IMR-90 (cell line): ENCODE data around the gene ETFDH. TPM values are rescaled to one million over a fixed set of nuclear protein-coding genes. Genes with fewer than 3 reads are reported as not detected.

ENCODE experiments used
- ATAC-seq: fragments of 200-7000 bp; cut with Tn5 transposase; 2 replicates; pipeline ENCODE4 v1.9.1; 2020; ENCODE audit warnings: low read depth, mild to moderate bottlenecking, moderate library complexity
- BruUV-seq: library from RNA; stranded (reverse); fragments of 400-500 nt; replicated peaks from 2 replicates; lab custom pipeline; 2021; lab: Mats Ljungman, UMichigan
- CTCF ChIA-PET: fragments of 300-600 bp; formaldehyde crosslinking; extraction: SDS; loops from one replicate; lab custom pipeline; 2021; ENCODE audit warnings: antibody characterized with exemption; lab: Yijun Ruan, JAX
- POLR2A ChIA-PET: fragments of 300-600 bp; sonication (Branson Sonifier 250); formaldehyde crosslinking; loops from one replicate; lab custom pipeline; 2022; ENCODE audit warnings: antibody characterized with exemption; ENCODE audit not compliant: unreplicated experiment; lab: Charles Lee
- DNase-seq: peaks from one replicate; pipeline ENCODE4 v3.0.0; 2013
- H2AFZ ChIP-seq: replicated peaks from 2 replicates; pipeline ENCODE3; 2013; ENCODE audit warnings: low read length, mild to moderate bottlenecking; ENCODE audit not compliant: poor library complexity
- H2AK5ac ChIP-seq: 2 replicates; pipeline ENCODE4 v1.6.1; 2013; ENCODE audit warnings: low read depth, low read length, inconsistent platforms
- H2AK9ac ChIP-seq: replicated peaks from 2 replicates; pipeline ENCODE3; 2013; ENCODE audit warnings: mild to moderate bottlenecking, low read depth, low read length, moderate library complexity; ENCODE audit not compliant: poor library complexity
- H2BK120ac ChIP-seq: 2 replicates; pipeline ENCODE4 v1.6.1; 2013; ENCODE audit warnings: low read depth, low read length, inconsistent platforms
- H2BK15ac ChIP-seq: 3 replicates; pipeline ENCODE4 v1.6.1; 2013; ENCODE audit warnings: low read depth, low read length, inconsistent platforms
- H2BK20ac ChIP-seq: 2 replicates; pipeline ENCODE4 v1.6.1; 2013; ENCODE audit warnings: low read depth, mild to moderate bottlenecking, inconsistent platforms, low read length, moderate library complexity
- H2BK5ac ChIP-seq: 2 replicates; pipeline ENCODE4 v1.6.1; 2013; ENCODE audit warnings: mild to moderate bottlenecking, low read depth, low read length, inconsistent platforms; ENCODE audit not compliant: poor library complexity, severe bottlenecking
- H3K14ac ChIP-seq: replicated peaks from 2 replicates; pipeline ENCODE4 v1.6.1; 2013; ENCODE audit warnings: low read depth, low read length, inconsistent platforms
- H3K18ac ChIP-seq: 2 replicates; pipeline ENCODE4 v1.6.1; 2013; ENCODE audit warnings: low read depth, low read length, control low read depth
- H3K23ac ChIP-seq: 2 replicates; pipeline ENCODE4 v1.6.1; 2013; ENCODE audit warnings: low read depth, low read length, inconsistent platforms
- H3K27ac ChIP-seq: 2 replicates; pipeline ENCODE4 v1.5.1; 2013; ENCODE audit warnings: mild to moderate bottlenecking, control low read depth, low read length; ENCODE audit not compliant: insufficient read depth
- H3K27me3 ChIP-seq: 2 replicates; pipeline ENCODE4 v1.6.1; 2013; ENCODE audit warnings: low read length; ENCODE audit not compliant: control insufficient read depth, insufficient read depth
- H3K36me3 ChIP-seq: 2 replicates; pipeline ENCODE4 v1.6.1; 2013; ENCODE audit warnings: low read length, mixed read lengths; ENCODE audit not compliant: control insufficient read depth, insufficient read depth
- H3K4ac ChIP-seq: 2 replicates; pipeline ENCODE4 v1.6.1; 2013; ENCODE audit warnings: low read depth, low read length, inconsistent platforms
- H3K4me1 ChIP-seq: 2 replicates; pipeline ENCODE4 v1.6.1; 2013; ENCODE audit warnings: low read length, mixed read lengths; ENCODE audit not compliant: control insufficient read depth, insufficient read depth
- H3K4me2 ChIP-seq: 2 replicates; pipeline ENCODE4 v1.6.1; 2013; ENCODE audit warnings: low read depth, mild to moderate bottlenecking, control low read depth, low read length, moderate library complexity
- H3K4me3 ChIP-seq: 2 replicates; pipeline ENCODE4 v1.5.1; 2013; ENCODE audit warnings: low read depth, mild to moderate bottlenecking, control low read depth, low read length, moderate library complexity; ENCODE audit not compliant: insufficient read depth
- H3K56ac ChIP-seq: 2 replicates; pipeline ENCODE4 v1.6.1; 2013; ENCODE audit warnings: low read length, inconsistent platforms; ENCODE audit not compliant: insufficient read depth; ENCODE audit errors: extremely low read depth
- H3K79me1 ChIP-seq, 2 experiments: 2 replicates each; pipeline ENCODE4 v1.6.1; 2013; ENCODE audit warnings: low read length in 2 of 2, inconsistent platforms in 1 of 2, low read depth in 1 of 2
- H3K9ac ChIP-seq: 2 replicates; pipeline ENCODE4 v1.6.1; 2013; ENCODE audit warnings: low read depth, low read length, control low read depth
- H3K9me1 ChIP-seq: 2 replicates; pipeline ENCODE4 v1.6.1; 2013; ENCODE audit warnings: low read length, inconsistent platforms; ENCODE audit not compliant: insufficient read depth
- H3K9me3 ChIP-seq: 2 replicates; pipeline ENCODE4 v1.6.1; 2013; ENCODE audit warnings: low read length; ENCODE audit not compliant: control insufficient read depth, insufficient read depth
- H4K20me1 ChIP-seq: 2 replicates; pipeline ENCODE4 v1.6.1; 2013; ENCODE audit warnings: low read length, inconsistent platforms; ENCODE audit not compliant: insufficient read depth
- H4K5ac ChIP-seq: 2 replicates; pipeline ENCODE4 v1.6.1; 2013; ENCODE audit warnings: mild to moderate bottlenecking, low read depth, low read length, control low read depth
- H4K8ac ChIP-seq, 2 experiments: 2 replicates each; pipeline ENCODE4 v1.6.1; 2013; ENCODE audit warnings: low read depth in 2 of 2, low read length in 2 of 2, control low read depth in 1 of 2, inconsistent platforms in 1 of 2
- H4K91ac ChIP-seq: 2 replicates; pipeline ENCODE4 v1.6.1; 2013; ENCODE audit warnings: low read depth, low read length, inconsistent platforms; ENCODE audit not compliant: insufficient read depth
- BHLHE40 ChIP-seq: fragments of 150-350 bp; IDR thresholded peaks from 2 replicates; pipeline ENCODE4 v1.6.1; 2016; ENCODE audit warnings: mild to moderate bottlenecking, low read depth, low read length
- CEBPB ChIP-seq: IDR thresholded peaks from 2 replicates; pipeline ENCODE4 v1.6.1; 2012; ENCODE audit warnings: low read depth, low read length, improper control_type of control experiment
- CHD1 ChIP-seq: IDR thresholded peaks from 2 replicates; pipeline ENCODE4 v1.6.1; 2012; ENCODE audit warnings: low read depth, low read length, improper control_type of control experiment
- FOS ChIP-seq: fragments of 150-350 bp; IDR thresholded peaks from 2 replicates; pipeline ENCODE4 v1.6.1; 2016; ENCODE audit warnings: low read depth, low read length
- MAFK ChIP-seq: IDR thresholded peaks from 2 replicates; pipeline ENCODE4 v1.6.1; 2012; ENCODE audit warnings: low read depth, low read length, improper control_type of control experiment
- MAZ ChIP-seq: IDR thresholded peaks from 2 replicates; pipeline ENCODE4 v1.6.1; 2012; ENCODE audit warnings: low read depth, mild to moderate bottlenecking, low read length, improper control_type of control experiment, moderate library complexity, borderline replicate concordance
- MXI1 ChIP-seq: IDR thresholded peaks from 2 replicates; pipeline ENCODE4 v1.6.1; 2012; ENCODE audit warnings: low read depth, mild to moderate bottlenecking, low read length, moderate library complexity, borderline replicate concordance
- NFE2L2 ChIP-seq: fragments of 150-350 bp; IDR thresholded peaks from 2 replicates; pipeline ENCODE4 v1.6.1; 2016; ENCODE audit warnings: low read depth, mild to moderate bottlenecking, low read length
- POLR2A ChIP-seq: IDR thresholded peaks from 2 replicates; pipeline ENCODE4 v1.6.1; 2012; ENCODE audit warnings: mild to moderate bottlenecking, low read depth, low read length
- RCOR1 ChIP-seq: IDR thresholded peaks from 2 replicates; pipeline ENCODE4 v1.6.1; 2012; ENCODE audit warnings: mild to moderate bottlenecking, low read length, improper control_type of control experiment; ENCODE audit not compliant: insufficient replicate concordance
- RFX5 ChIP-seq: IDR thresholded peaks from 2 replicates; pipeline ENCODE4 v1.8.0; 2012; ENCODE audit warnings: low read depth, mild to moderate bottlenecking, low read length, moderate library complexity
- SMC3 ChIP-seq: fragments of 150-350 bp; IDR thresholded peaks from 2 replicates; pipeline ENCODE4 v1.6.1; 2016; ENCODE audit warnings: low read depth, mild to moderate bottlenecking, antibody characterized with exemption, low read length, moderate library complexity
- WGBS, 2 experiments: methylation state at CpG; one replicate each; pipeline versions ENCODE4 v1.1.5 to v1.1.7; 2013; ENCODE audit warnings: missing lambda C conversion rate in 2 of 2; ENCODE audit not compliant: insufficient read length in 1 of 2; ENCODE audit errors: extremely low coverage in 2 of 2; 5-methylcytosine and 5-hydroxymethylcytosine counted together
- dilution Hi-C: fragments of 300-500 bp; cut with HindIII; formaldehyde crosslinking; loops from one replicate; pipeline ENCODE4 v1.14.3; 2018; ENCODE audit warnings: low sequenced_read_pairs; ENCODE audit not compliant: unreplicated experiment
- in situ Hi-C: fragments of 300-500 bp; cut with MboI; formaldehyde crosslinking; loops from 3 replicates; pipeline ENCODE4 v1.14.3; 2019; ENCODE audit warnings: low sequenced_read_pairs, inconsistent platforms, mixed read lengths
- intact Hi-C: fragments of 100-400 bp; cut with micrococcal nuclease; formaldehyde crosslinking; loops from 2 replicates; pipeline ENCODE4 v1.10.0; 2022
- polyA plus RNA-seq, 3 experiments: library from polyadenylated mRNA; depleted of rRNA; stranded (reverse); fragments of >200 nt; gene quantifications; 2 replicates each; pipeline ENCODE4 v1.2.3, GENCODE V29; 2012; ENCODE audit warnings: low replicate concordance in 1 of 3
- total RNA-seq: library from RNA; depleted of rRNA; stranded (reverse); fragments of >200 nt; gene quantifications from 2 replicates; pipeline ENCODE4 v1.2.3, GENCODE V29; 2012
- TF ChIP-seq, protein P1 (sequence below): fragments of 150-350 bp; IDR thresholded peaks from 2 replicates; pipeline ENCODE4 v1.6.1; 2017; ENCODE audit warnings: mild to moderate bottlenecking, antibody characterized with exemption, low read length, low read depth
- TF ChIP-seq, protein P2 (sequence below): conservative IDR thresholded peaks from 2 replicates; pipeline ENCODE4 v1.5.1; 2012; ENCODE audit warnings: mild to moderate bottlenecking, low read depth, low read length, improper control_type of control experiment
- TF ChIP-seq, protein P3 (sequence below): fragments of 150-350 bp; IDR thresholded peaks from 2 replicates; pipeline ENCODE4 v1.6.1; 2016; ENCODE audit warnings: low read depth, mild to moderate bottlenecking, low read length, moderate library complexity, borderline replicate concordance

Gene ETFDH
- total and polyA plus RNA-seq, 2 of the 4 experiments (the other 2 are of a cell fraction) = 14.0 to 19.1 TPM

DNA sequence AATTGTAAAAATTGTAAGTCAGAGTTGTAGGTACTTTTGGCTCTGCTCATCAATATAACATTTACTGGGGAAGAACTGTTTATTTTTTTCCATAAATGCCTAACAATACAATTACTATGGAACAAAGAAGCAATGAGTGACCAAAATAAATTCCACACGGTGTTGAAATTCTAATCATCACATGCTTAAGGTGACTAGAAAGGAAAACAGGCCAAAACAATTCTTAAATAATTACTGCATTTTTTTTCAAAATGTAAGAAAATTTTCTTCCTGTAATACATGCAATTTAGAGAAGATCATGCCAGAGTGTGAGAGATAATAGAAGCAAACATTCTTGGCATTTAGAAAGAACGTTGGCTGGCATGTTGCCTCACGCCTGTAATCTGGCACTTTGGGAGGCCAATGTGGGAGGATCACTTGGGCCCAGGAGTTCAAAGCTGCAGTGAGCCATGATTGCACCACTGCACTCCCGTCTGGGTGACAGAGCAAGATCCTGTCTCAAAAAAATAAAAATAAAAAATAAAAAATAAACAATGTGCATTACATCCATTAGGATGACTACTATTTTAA, 22.9 kb upstream of the ETFDH start:
- H3K56ac ChIP-seq = no peak overlapping the region
- no peak overlapping the region for H3K14ac ChIP-seq
- H3K79me1 ChIP-seq = no peaks in the 10 kb centered on the region
- H2BK120ac ChIP-seq = no peak overlapping the region
- BruUV-seq = no TSS peak
- no peaks in the 10 kb centered on the region for H3K36me3 ChIP-seq
- H4K5ac ChIP-seq = no peak overlapping the region
- no peaks in the 10 kb centered on the region for H4K20me1 ChIP-seq
- dilution Hi-C loops (no loop called here), in situ Hi-C loops (loop anchor here (25.0 kb wide), 1 partner anchor 662 kb away; no protein-coding TSS in a partner anchor), intact Hi-C loops (no loop called here)
- no peaks in the 10 kb centered on the region for H3K4me1 ChIP-seq
- no peak overlapping the region for H3K4me2 ChIP-seq
- no peaks in the 10 kb centered on the region for H3K9me3 ChIP-seq
- no peak overlapping the region for H2AK9ac ChIP-seq
- WGBS, 2 experiments = 33% methylated on average over 2 of the region's 4 CpGs; no CpG with 5 or more reads in 1 of the 2 experiments
- DNase-seq = no peak
- no peak overlapping the region for H3K9ac ChIP-seq
- no peaks in the 10 kb centered on the region; the same call in 1 of the 2 replicates for H3K27me3 ChIP-seq
- ChIA-PET POLR2A (no interaction called here), CTCF (no interaction called here)
- no peak overlapping the region for H2AFZ ChIP-seq
- H3K9me1 ChIP-seq = no peaks in the 10 kb centered on the region
- H3K18ac ChIP-seq = no peak overlapping the region
- no peak overlapping the region for H3K23ac ChIP-seq
- no peak for ATAC-seq
- H2BK15ac ChIP-seq = no peak overlapping the region
- no peak for TF ChIP-seq RCOR1
- TF ChIP-seq CEBPB = no peak
- TF ChIP-seq, protein P1, sequence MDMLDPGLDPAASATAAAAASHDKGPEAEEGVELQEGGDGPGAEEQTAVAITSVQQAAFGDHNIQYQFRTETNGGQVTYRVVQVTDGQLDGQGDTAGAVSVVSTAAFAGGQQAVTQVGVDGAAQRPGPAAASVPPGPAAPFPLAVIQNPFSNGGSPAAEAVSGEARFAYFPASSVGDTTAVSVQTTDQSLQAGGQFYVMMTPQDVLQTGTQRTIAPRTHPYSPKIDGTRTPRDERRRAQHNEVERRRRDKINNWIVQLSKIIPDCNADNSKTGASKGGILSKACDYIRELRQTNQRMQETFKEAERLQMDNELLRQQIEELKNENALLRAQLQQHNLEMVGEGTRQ = no peak
- no peak for TF ChIP-seq CHD1
- no peak for TF ChIP-seq POLR2A
- TF ChIP-seq MAZ = no peak
- TF ChIP-seq, protein P2, sequence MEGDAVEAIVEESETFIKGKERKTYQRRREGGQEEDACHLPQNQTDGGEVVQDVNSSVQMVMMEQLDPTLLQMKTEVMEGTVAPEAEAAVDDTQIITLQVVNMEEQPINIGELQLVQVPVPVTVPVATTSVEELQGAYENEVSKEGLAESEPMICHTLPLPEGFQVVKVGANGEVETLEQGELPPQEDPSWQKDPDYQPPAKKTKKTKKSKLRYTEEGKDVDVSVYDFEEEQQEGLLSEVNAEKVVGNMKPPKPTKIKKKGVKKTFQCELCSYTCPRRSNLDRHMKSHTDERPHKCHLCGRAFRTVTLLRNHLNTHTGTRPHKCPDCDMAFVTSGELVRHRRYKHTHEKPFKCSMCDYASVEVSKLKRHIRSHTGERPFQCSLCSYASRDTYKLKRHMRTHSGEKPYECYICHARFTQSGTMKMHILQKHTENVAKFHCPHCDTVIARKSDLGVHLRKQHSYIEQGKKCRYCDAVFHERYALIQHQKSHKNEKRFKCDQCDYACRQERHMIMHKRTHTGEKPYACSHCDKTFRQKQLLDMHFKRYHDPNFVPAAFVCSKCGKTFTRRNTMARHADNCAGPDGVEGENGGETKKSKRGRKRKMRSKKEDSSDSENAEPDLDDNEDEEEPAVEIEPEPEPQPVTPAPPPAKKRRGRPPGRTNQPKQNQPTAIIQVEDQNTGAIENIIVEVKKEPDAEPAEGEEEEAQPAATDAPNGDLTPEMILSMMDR = no peak
- TF ChIP-seq MAFK = no peak
- no peak for TF ChIP-seq MXI1
- no peak for TF ChIP-seq BHLHE40
- TF ChIP-seq NFE2L2 = no peak
- TF ChIP-seq SMC3 = no peak
- TF ChIP-seq, protein P3, sequence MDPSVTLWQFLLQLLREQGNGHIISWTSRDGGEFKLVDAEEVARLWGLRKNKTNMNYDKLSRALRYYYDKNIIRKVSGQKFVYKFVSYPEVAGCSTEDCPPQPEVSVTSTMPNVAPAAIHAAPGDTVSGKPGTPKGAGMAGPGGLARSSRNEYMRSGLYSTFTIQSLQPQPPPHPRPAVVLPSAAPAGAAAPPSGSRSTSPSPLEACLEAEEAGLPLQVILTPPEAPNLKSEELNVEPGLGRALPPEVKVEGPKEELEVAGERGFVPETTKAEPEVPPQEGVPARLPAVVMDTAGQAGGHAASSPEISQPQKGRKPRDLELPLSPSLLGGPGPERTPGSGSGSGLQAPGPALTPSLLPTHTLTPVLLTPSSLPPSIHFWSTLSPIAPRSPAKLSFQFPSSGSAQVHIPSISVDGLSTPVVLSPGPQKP = no peak
- no peak for TF ChIP-seq FOS
- TF ChIP-seq RFX5 = no peak
- H4K8ac ChIP-seq = no peak overlapping the region
- no peak overlapping the region for H2AK5ac ChIP-seq
- no peak overlapping the region for H3K4me3 ChIP-seq
- H3K27ac ChIP-seq = no peak overlapping the region
- no peak overlapping the region for H2BK20ac ChIP-seq
- H2BK5ac ChIP-seq = no peak overlapping the region
- H3K4ac ChIP-seq = no peak overlapping the region
- no peak overlapping the region for H4K91ac ChIP-seq
